NB4 (cell line): ENCODE data around the gene ANKRD33B.
"Not testable (repeated sequence)": the region's sequence is repeated elsewhere in the genome, so short reads cannot be mapped to it uniquely, and the experiment has no call there.

ENCODE experiments used
- DNase-seq: peaks from one replicate; pipeline ENCODE4 v3.0.0; 2010; ENCODE audit warnings: low read depth
- H3K4me3 ChIP-seq: one replicate; pipeline ENCODE4 v1.5.1; 2011; ENCODE audit warnings: mild to moderate bottlenecking, low read depth, low read length, moderate library complexity
- CTCF ChIP-seq: IDR thresholded peaks from one replicate; pipeline ENCODE4 v1.5.1; 2012; ENCODE audit warnings: low read depth, low read length
- MAX ChIP-seq: IDR thresholded peaks from 2 replicates; pipeline ENCODE4 v1.6.1; 2011; ENCODE audit warnings: low read depth, low read length
- MYC ChIP-seq: IDR thresholded peaks from 2 replicates; pipeline ENCODE4 v1.6.1; 2011; ENCODE audit warnings: low read depth, low read length
- POLR2A ChIP-seq: IDR thresholded peaks from 2 replicates; pipeline ENCODE4 v1.6.1; 2011; ENCODE audit warnings: mild to moderate bottlenecking; ENCODE audit not compliant: insufficient read length; ENCODE audit errors: extremely low read depth

ANKRD33B gene

GRCh38 chr5:10564838-10565784, 1.2 kb downstream of the ANKRD33B start:
- TF ChIP-seq CTCF = no peak
- TF ChIP-seq POLR2A = no peak
- no peak for TF ChIP-seq MYC
- no peak for TF ChIP-seq MAX
- peak; percentile 59 for DNase-seq
- H3K4me3 ChIP-seq = peak overlapping the region; percentile 70

GRCh38 chr5:10565785-10566542, 2.1 kb downstream of the ANKRD33B start:
- peak; percentile 45 for DNase-seq
- TF ChIP-seq MAX = peak; percentile 90
- TF ChIP-seq POLR2A = no peak
- peak overlapping the region; percentile 70 for H3K4me3 ChIP-seq

GRCh38 chr5:10566543-10567068, 2.7 kb downstream of the ANKRD33B start:
- no peak for DNase-seq
- TF ChIP-seq MYC (no peak), POLR2A (no peak), MAX (no peak), CTCF (no peak)
- H3K4me3 ChIP-seq = no peak overlapping the region

GRCh38 chr5:10567121-10567591, 3.3 kb downstream of the ANKRD33B start:
- no peak for DNase-seq
- TF ChIP-seq MAX (no peak), POLR2A (no peak), CTCF (no peak), MYC (no peak)
- H3K4me3 ChIP-seq = no peak overlapping the region

- TF ChIP-seq CTCF (no peak), POLR2A (no peak), MYC (no peak), MAX (no peak)
- no peak overlapping the region for H3K4me3 ChIP-seq
Measured at GRCh38 chr5:10567781-10568321, 4.0 kb downstream of the ANKRD33B start.

GRCh38 chr5:10570540-10570939, 6.7 kb downstream of the ANKRD33B start:
- not testable (repeated sequence) for H3K4me3 ChIP-seq, DNase-seq

More at GRCh38 chr5:10567781-10568321, 4.0 kb downstream of the ANKRD33B start:
- DNase-seq = no peak
